Activated CD4-positive, alpha-beta T cell treated with anti-CD3 and anti-CD28 coated beads, Interleukin-2, amount 50 U/mL, for 24 hours (primary cell): Measurements from ENCODE around the gene BANP.
"Not testable (repeated sequence)": the region's sequence is repeated elsewhere in the genome, so short reads cannot be mapped to it uniquely, and the experiment has no call there.

Experiments used
- DNase-seq, 2 donors: peaks; one replicate each; pipeline ENCODE4 v3.0.0-alpha.2; 2020; ENCODE audit warnings: low read depth in 1 of 2, low spot score in 1 of 2

BANP gene

GRCh38 chr16:88077328-88078108, 126.3 kb downstream of the BANP start:
- DNase-seq, result no peak

GRCh38 chr16:88078111-88078775, 127.0 kb downstream of the BANP start:
- no peak for DNase-seq

- no peak for DNase-seq
Observed at GRCh38 chr16:88083582-88083981, 132.3 kb downstream of the BANP start.

GRCh38 chr16:88084881-88085280, 133.6 kb downstream of the BANP start:
- DNase-seq, result no peak

- DNase-seq, result no peak
Observed at GRCh38 chr16:88086571-88087516, 135.6 kb downstream of the BANP start.

GRCh38 chr16:88087517-88087877, 136.3 kb downstream of the BANP start:
- DNase-seq, result no peak

GRCh38 chr16:88088161-88088581, 136.9 kb downstream of the BANP start:
- no peak for DNase-seq

GRCh38 chr16:88088611-88089010, 137.4 kb downstream of the BANP start:
- not testable (repeated sequence) for DNase-seq

GRCh38 chr16:88089071-88089470, 137.8 kb downstream of the BANP start:
- DNase-seq, result not testable (repeated sequence)

GRCh38 chr16:88089632-88090376, 138.6 kb downstream of the BANP start:
- DNase-seq, result not testable (repeated sequence)

GRCh38 chr16:88090377-88091175, 139.3 kb downstream of the BANP start:
- not testable (repeated sequence) for DNase-seq

GRCh38 chr16:88091221-88091971, 140.2 kb downstream of the BANP start:
- not testable (repeated sequence) for DNase-seq

GRCh38 chr16:88091972-88092302, 140.7 kb downstream of the BANP start:
- DNase-seq, result not testable (repeated sequence)

GRCh38 chr16:88092791-88093555, 141.7 kb downstream of the BANP start:
- not testable (repeated sequence) for DNase-seq

GRCh38 chr16:88093556-88094252, 142.5 kb downstream of the BANP start:
- not testable (repeated sequence) for DNase-seq

- DNase-seq, result not testable (repeated sequence)
Observed at GRCh38 chr16:88094253-88094575, 143.0 kb downstream of the BANP start.

- DNase-seq, result not testable (repeated sequence)
Observed at GRCh38 chr16:88094900-88095299, 143.7 kb downstream of the BANP start.

GRCh38 chr16:88096659-88097058, 145.4 kb downstream of the BANP start:
- DNase-seq, result not testable (repeated sequence)
